Ramos (cell line): ENCODE data around the gene STUB1.
"Not testable (repeated sequence)": the region's sequence is repeated elsewhere in the genome, so short reads cannot be mapped to it uniquely, and the experiment has no call there.

Experiments
- in situ Hi-C: fragments of 300-500 bp; cut with MboI; formaldehyde crosslinking; loops from one replicate; pipeline ENCODE4 v1.14.3; 2022; ENCODE audit warnings: low sequenced_read_pairs; ENCODE audit not compliant: unreplicated experiment

The STUB1 gene

GRCh38 chr16:677316-678190 is 2.7 kb upstream of the STUB1 start:
- in situ Hi-C loops, result no loop called here

- in situ Hi-C loops, result no loop called here
Measured at GRCh38 chr16:678209-678857, 1.9 kb upstream of the STUB1 start.

GRCh38 chr16:678858-679813 is 1.1 kb upstream of the STUB1 start:
- in situ Hi-C loops, result no loop called here

- in situ Hi-C loops, result no loop called here
Measured at GRCh38 chr16:680625-680945, 375 bp downstream of the STUB1 start.

- in situ Hi-C loops, result no loop called here
Measured at GRCh38 chr16:680967-681745, 946 bp downstream of the STUB1 start.

GRCh38 chr16:681746-682427 is 1.7 kb downstream of the STUB1 start:
- in situ Hi-C loops, result no loop called here

GRCh38 chr16:682493-683395 is 2.5 kb downstream of the STUB1 start:
- in situ Hi-C loops, result no loop called here

- in situ Hi-C loops, result no loop called here
Measured at GRCh38 chr16:683396-684070, 3.3 kb downstream of the STUB1 start.

- in situ Hi-C loops, result no loop called here
Measured at GRCh38 chr16:684071-684794, 4.0 kb downstream of the STUB1 start, which contains the start of gene JMJD8. TSS of gene JMJD8 (minus strand) at chr16:684334. CDS start at chr16:684319, 15 bp downstream.

GRCh38 chr16:684961-685696 is 4.9 kb downstream of the STUB1 start:
- in situ Hi-C loops, result no loop called here

- in situ Hi-C loops, result no loop called here
Measured at GRCh38 chr16:685967-686366, 5.8 kb downstream of the STUB1 start.

GRCh38 chr16:686459-687260 is 6.5 kb downstream of the STUB1 start:
- in situ Hi-C loops, result no loop called here

- in situ Hi-C loops, result no loop called here
Measured at GRCh38 chr16:687499-687898, 7.3 kb downstream of the STUB1 start.

- in situ Hi-C loops, result no loop called here
Measured at GRCh38 chr16:689175-689897, 9.1 kb downstream of the STUB1 start.

GRCh38 chr16:691242-691641 is 11.0 kb downstream of the STUB1 start:
- in situ Hi-C loops, result not testable (repeated sequence)
